Measurements from ENCODE around the gene MCM9. TPM values are rescaled to one million over a fixed set of nuclear protein-coding genes. Genes with fewer than 3 reads are reported as not detected.

MCM9 gene
- total and polyA plus RNA-seq, 2 of the 4 experiments (the other 2 are of a cell fraction) = 3.5 to 7.2 TPM

GRCh38 chr6:118789419-118789818, 145.5 kb downstream of the MCM9 start:
- Histone ChIP-seq H3K4ac (ENCODE audit: low read depth, low read length) (no peak overlapping the region), H2BK5ac (ENCODE audit: low read depth, low read length, poor library complexity, severe bottlenecking) (no peak overlapping the region), H3K14ac (replicated peaks; ENCODE audit: low read depth, low read length) (no peak overlapping the region), H3K23ac (ENCODE audit: low read depth, low read length) (no peak overlapping the region), H2BK120ac (ENCODE audit: low read depth, low read length) (no peak overlapping the region), H3K27me3 (ENCODE audit: control insufficient read depth, insufficient read depth, low read length) (no peaks in the 10 kb centered on the region), H3K56ac (ENCODE audit: extremely low read depth, insufficient read depth, low read length) (no peak overlapping the region), H3K4me3 (ENCODE audit: insufficient read depth, low read depth, low read length) (no peak overlapping the region), H4K20me1 (ENCODE audit: insufficient read depth, low read length) (no peaks in the 10 kb centered on the region), H4K5ac (ENCODE audit: low read depth, low read length) (no peak overlapping the region), H3K27ac (ENCODE audit: insufficient read depth, low read length) (no peak overlapping the region), H3K36me3 (ENCODE audit: control insufficient read depth, insufficient read depth, low read length) (no peaks in the 10 kb centered on the region), H3K18ac (ENCODE audit: low read depth, low read length) (no peak overlapping the region), H3K9me1 (ENCODE audit: insufficient read depth, low read length) (peaks cover 7% of the 10 kb centered on the region), H4K91ac (ENCODE audit: insufficient read depth, low read depth, low read length) (no peak overlapping the region), H3K79me1 (ENCODE audit: low read depth in 1 of 2, low read length in 2 of 2) (no peaks in the 10 kb centered on the region), H2BK15ac (ENCODE audit: low read depth, low read length) (no peak overlapping the region), H2BK20ac (ENCODE audit: low read depth, low read length) (no peak overlapping the region), H2AFZ (replicated peaks; ENCODE audit: low read length, poor library complexity) (no peak overlapping the region), H3K4me1 (ENCODE audit: control insufficient read depth, insufficient read depth, low read length) (peaks cover 6% of the 10 kb centered on the region), H4K8ac (ENCODE audit: low read depth in 2 of 2, low read length in 2 of 2) (no peak overlapping the region), H3K9me3 (ENCODE audit: control insufficient read depth, insufficient read depth, low read length) (0 out of 2 replicates have a peak, but pooled peaks cover 2% of the 10 kb centered on the region), H2AK5ac (ENCODE audit: low read depth, low read length) (no peak overlapping the region), H2AK9ac (replicated peaks; ENCODE audit: low read depth, low read length, poor library complexity) (no peak overlapping the region), H3K4me2 (ENCODE audit: low read depth, low read length) (no peak overlapping the region), H3K9ac (ENCODE audit: low read depth, low read length) (no peak overlapping the region)
- ChIA-PET POLR2A (ENCODE audit: unreplicated experiment) (no interaction called here), CTCF (no interaction called here)
- ATAC-seq (ENCODE audit: low read depth) (no peak), DNase-seq (no peak)
- no peak for TF ChIP-seq CEBPB (IDR thresholded peaks at IDR 0.05; ENCODE audit: low read depth, low read length)
- TF ChIP-seq MXI1 (IDR thresholded peaks at IDR 0.05; ENCODE audit: borderline replicate concordance, low read depth, low read length) = no peak
- no peak for TF ChIP-seq BHLHE40 (IDR thresholded peaks at IDR 0.05; ENCODE audit: low read depth, low read length)
- intact Hi-C loops (cut with micrococcal nuclease) (no loop called here), dilution Hi-C loops (cut with HindIII; ENCODE audit: low sequenced_read_pairs, unreplicated experiment) (no loop called here), in situ Hi-C loops (cut with MboI; ENCODE audit: low sequenced_read_pairs) (no loop called here)
- no TSS peak for BruUV-seq (replicated peaks)
- no CpG with 5 or more reads among the region's 5 CpGs for WGBS, 2 experiments (ENCODE audit: extremely low coverage in 2 of 2, insufficient read length in 1 of 2)

Data from IMR-90 (cell line).